GM23338 (cell line): ENCODE data around the gene CASP7. TPM values are rescaled to one million over a fixed set of nuclear protein-coding genes. Genes with fewer than 3 reads are reported as not detected.

Experiments used
- ATAC-seq: fragments of 200-7000 bp; cut with Tn5 transposase; 3 replicates; pipeline ENCODE4 v1.9.1; 2020
- DNase-seq: peaks from one replicate; pipeline ENCODE4 v3.0.0-alpha.2; 2015; ENCODE audit warnings: low spot score
- H2AFZ ChIP-seq: fragments of 200-600 bp; sonication (generic); 2 replicates; pipeline ENCODE4 v1.8.0; 2016; ENCODE audit warnings: antibody characterized with exemption, mild to moderate bottlenecking, moderate library complexity
- H3F3A ChIP-seq: fragments of 200-600 bp; sonication (generic); replicated peaks from 2 replicates; pipeline ENCODE4 v1.8.0; 2017; ENCODE audit warnings: antibody characterized with exemption, mixed run types, low read depth
- H3K27ac ChIP-seq: fragments of 200-600 bp; sonication (generic); 2 replicates; pipeline ENCODE4 v1.6.1; 2016; ENCODE audit warnings: low read depth
- H3K27me3 ChIP-seq: fragments of 200-600 bp; sonication (generic); 2 replicates; pipeline ENCODE4 v1.8.0; 2016; ENCODE audit warnings: mild to moderate bottlenecking, mixed run types, moderate library complexity; ENCODE audit not compliant: insufficient read depth
- H3K36me3 ChIP-seq: fragments of 200-600 bp; sonication (generic); 2 replicates; pipeline ENCODE4 v1.8.0; 2016; ENCODE audit warnings: mild to moderate bottlenecking; ENCODE audit not compliant: insufficient read depth
- H3K4me1 ChIP-seq: fragments of 200-600 bp; sonication (generic); 2 replicates; pipeline ENCODE4 v1.8.0; 2016; ENCODE audit warnings: mild to moderate bottlenecking, moderate library complexity; ENCODE audit not compliant: insufficient read depth
- H3K4me2 ChIP-seq: fragments of 200-600 bp; sonication (generic); 2 replicates; pipeline ENCODE4 v1.7.1; 2017; ENCODE audit warnings: mixed run types
- H3K4me3 ChIP-seq: fragments of 200-600 bp; sonication (generic); 2 replicates; pipeline ENCODE4 v1.6.1; 2016; ENCODE audit warnings: mixed run types
- H3K79me2 ChIP-seq: fragments of 200-600 bp; sonication (generic); replicated peaks from 2 replicates; pipeline ENCODE4 v1.8.0; 2017; ENCODE audit warnings: mild to moderate bottlenecking; ENCODE audit not compliant: insufficient read depth
- H3K9me2 ChIP-seq: fragments of 200-600 bp; sonication (generic); 2 replicates; pipeline ENCODE4 v1.8.0; 2017; ENCODE audit not compliant: insufficient read depth
- H4K20me1 ChIP-seq: fragments of 200-600 bp; sonication (generic); replicated peaks from 2 replicates; pipeline ENCODE4 v1.8.0; 2017; ENCODE audit warnings: mild to moderate bottlenecking; ENCODE audit not compliant: insufficient read depth
- H3K27ac Mint-ChIP-seq: 2 replicates; pipeline ENCODE4 v1.8.0; 2020; ENCODE audit warnings: inconsistent platforms, mild to moderate bottlenecking, moderate library complexity, mixed read lengths
- H3K27me3 Mint-ChIP-seq: 3 replicates; pipeline ENCODE4 v1.8.0; 2022; ENCODE audit warnings: low read depth, mild to moderate bottlenecking, moderate library complexity, mixed read lengths, inconsistent platforms; ENCODE audit not compliant: insufficient read depth, poor library complexity
- H3K36me3 Mint-ChIP-seq: 3 replicates; pipeline ENCODE4 v1.8.0; 2021; ENCODE audit warnings: low read depth, mild to moderate bottlenecking, inconsistent platforms, moderate library complexity, mixed read lengths
- H3K4me1 Mint-ChIP-seq: 3 replicates; pipeline ENCODE4 v1.8.0; 2020; ENCODE audit warnings: mild to moderate bottlenecking, inconsistent platforms, mixed read lengths
- H3K4me3 Mint-ChIP-seq: 3 replicates; pipeline ENCODE4 v1.8.0; 2021; ENCODE audit warnings: moderate library complexity, mild to moderate bottlenecking, inconsistent platforms, mixed read lengths
- H3K9me3 Mint-ChIP-seq: 3 replicates; pipeline ENCODE4 v1.8.0; 2020; ENCODE audit warnings: moderate library complexity, mild to moderate bottlenecking, inconsistent platforms, mixed read lengths
- CREB1 ChIP-seq: fragments of 250-450 bp; sonication (Bioruptor Pico); IDR thresholded peaks from 2 replicates; pipeline ENCODE4 v1.5.0; 2020; ENCODE audit warnings: low read depth, mild to moderate bottlenecking, moderate library complexity
- CTCF ChIP-seq, 2 experiments: fragments of 200-600 bp in 1 of 2; sonication (generic) in 1 of 2; conservative IDR thresholded peaks; 2 replicates each; pipeline versions ENCODE4 v1.5.1 to v1.6.1; 2016 to 2017; ENCODE audit warnings: antibody characterized with exemption in 2 of 2, low read depth in 2 of 2, mild to moderate bottlenecking in 2 of 2, moderate library complexity in 1 of 2
- ETS1 ChIP-seq: IDR thresholded peaks from 2 replicates; pipeline ENCODE4 v1.6.1; 2016; ENCODE audit warnings: antibody characterized with exemption
- EZH2 ChIP-seq: fragments of 200-600 bp; sonication (generic); IDR thresholded peaks from one replicate; pipeline ENCODE4 v1.8.0; 2017; ENCODE audit warnings: antibody characterized with exemption, mild to moderate bottlenecking, low read depth; ENCODE audit not compliant: unreplicated experiment
- EZH2phosphoT487 ChIP-seq: fragments of 200-600 bp; sonication (generic); IDR thresholded peaks from one replicate; pipeline ENCODE4 v1.8.1; 2018; ENCODE audit warnings: antibody characterized with exemption; ENCODE audit not compliant: unreplicated experiment
- JUNB ChIP-seq: IDR thresholded peaks from one replicate; pipeline ENCODE4 v1.6.1; 2016; ENCODE audit warnings: antibody characterized with exemption; ENCODE audit not compliant: unreplicated experiment
- NANOG ChIP-seq: IDR thresholded peaks from 2 replicates; pipeline ENCODE4 v1.6.1; 2016; ENCODE audit warnings: antibody characterized with exemption, borderline replicate concordance
- POLR2AphosphoS5 ChIP-seq: IDR thresholded peaks from 2 replicates; pipeline ENCODE4 v1.6.1; 2016; ENCODE audit warnings: antibody characterized with exemption, low read depth
- REST ChIP-seq: IDR thresholded peaks from one replicate; pipeline ENCODE4 v1.6.1; 2018; ENCODE audit warnings: antibody characterized with exemption; ENCODE audit not compliant: unreplicated experiment
- STAT1 ChIP-seq: IDR thresholded peaks from one replicate; pipeline ENCODE4 v1.6.1; 2016; ENCODE audit warnings: antibody characterized with exemption; ENCODE audit not compliant: unreplicated experiment
- ZNF114 ChIP-seq: fragments of 250-450 bp; sonication (Bioruptor Pico); IDR thresholded peaks from 2 replicates; pipeline ENCODE4 v1.5.0; 2020; ENCODE audit warnings: mild to moderate bottlenecking, moderate library complexity
- ZNF331 ChIP-seq: fragments of 250-450 bp; sonication (Bioruptor Pico); IDR thresholded peaks from 2 replicates; pipeline ENCODE4 v1.5.0; 2020; ENCODE audit warnings: low read depth, mild to moderate bottlenecking, moderate library complexity
- ZNF462 ChIP-seq: fragments of 250-450 bp; sonication (Bioruptor Pico); IDR thresholded peaks from 2 replicates; pipeline ENCODE4 v1.5.0; 2020; ENCODE audit warnings: mild to moderate bottlenecking, moderate library complexity
- polyA plus RNA-seq: library from polyadenylated mRNA; unstranded; fragments of >200 nt; fragmentation: Nextera tagmentation; extraction: Ambion mirVana; gene quantifications from 2 replicates; pipeline ENCODE4 v1.2.1, GENCODE V29; 2016
- total RNA-seq: library from RNA; depleted of rRNA; stranded (reverse); fragments of >200 nt; shearing (Covaris generic); gene quantifications from 2 replicates; pipeline ENCODE4 v1.2.3, GENCODE V29; 2014

Gene CASP7
- total and polyA plus RNA-seq, 2 experiments from 2014 or later: 2.1 to 7.0 TPM

- H3K4me2 ChIP-seq: no peak overlapping the region
- Mint-ChIP-seq H3K4me1 (no peaks in the 10 kb centered on the region), H3K27ac (no peak overlapping the region), H3K36me3 (peaks cover 3% of the 10 kb centered on the region; the same call in 1 of the 3 replicates), H3K4me3 (no peak overlapping the region), H3K9me3 (no peaks in the 10 kb centered on the region), H3K27me3 (no peaks in the 10 kb centered on the region)
- H3F3A ChIP-seq: no peaks in the 10 kb centered on the region
- DNase-seq (no peak), ATAC-seq (no peak)
- TF ChIP-seq JUNB (no peak), CTCF (conservative IDR thresholded peaks at IDR 0.05; ENCODE audit: low read depth in 2 of 2) (no peak), ZNF462 (CRISPR knock-in tag) (no peak), EZH2phosphoT487 (no peak), EZH2 (no peak), STAT1 (no peak), ZNF331 (CRISPR knock-in tag) (no peak), ZNF114 (CRISPR knock-in tag) (no peak), REST (no peak), NANOG (no peak), CREB1 (CRISPR knock-in tag) (no peak), POLR2AphosphoS5 (no peak), ETS1 (no peak)
- H3K36me3 ChIP-seq: no peaks in the 10 kb centered on the region
- no peaks in the 10 kb centered on the region for H3K79me2 ChIP-seq
- no peak overlapping the region for H2AFZ ChIP-seq
- H3K4me3 ChIP-seq: no peak overlapping the region
- no peak overlapping the region for H3K27ac ChIP-seq
- H3K27me3 ChIP-seq: no peaks in the 10 kb centered on the region
- H3K9me2 ChIP-seq: no peaks in the 10 kb centered on the region
- H4K20me1 ChIP-seq: no peaks in the 10 kb centered on the region
- H3K4me1 ChIP-seq: no peaks in the 10 kb centered on the region
Measured at GRCh38 chr10:113720386-113720785, 40.7 kb downstream of the CASP7 start.
